GM13977 (cell line): ENCODE results near the gene CCDC116.

Experiments
- DNase-seq: peaks from one replicate; pipeline ENCODE4 v3.0.0; 2012; ENCODE audit warnings: low spot score
- CTCF ChIP-seq: IDR thresholded peaks from 2 replicates; pipeline ENCODE4 v1.5.1; 2012; ENCODE audit warnings: mild to moderate bottlenecking, control low read depth; ENCODE audit not compliant: insufficient read depth; ENCODE audit errors: extremely low read depth, missing control alignments
- in situ Hi-C: fragments of 300-500 bp; cut with MboI; formaldehyde crosslinking; loops from one replicate; pipeline ENCODE4 v1.12.0; 2022; ENCODE audit warnings: low sequenced_read_pairs, low pct_unique_long_range_greater_than_20kb, mixed read lengths, inconsistent platforms; ENCODE audit not compliant: unreplicated experiment

Gene CCDC116

GRCh38 chr22:21652547-21653545 is 20.3 kb downstream of the CCDC116 start:
- in situ Hi-C loops = no loop called here
- no peak for TF ChIP-seq CTCF
- DNase-seq = no peak

- DNase-seq = no peak
- in situ Hi-C loops = no loop called here
- TF ChIP-seq CTCF = no peak
Observed at GRCh38 chr22:21657020-21657359, 24.4 kb downstream of the CCDC116 start.

- DNase-seq = peak; percentile 97
- in situ Hi-C loops = no loop called here
- peak; percentile 33 for TF ChIP-seq CTCF
Observed at GRCh38 chr22:21657360-21658032, 24.9 kb downstream of the CCDC116 start.

- in situ Hi-C loops = no loop called here
- DNase-seq = no peak
- TF ChIP-seq CTCF = peak; percentile 14
Observed at GRCh38 chr22:21659864-21660525, 27.4 kb downstream of the CCDC116 start.

GRCh38 chr22:21660904-21661303 is 28.3 kb downstream of the CCDC116 start:
- no peak for DNase-seq
- TF ChIP-seq CTCF = no peak
- in situ Hi-C loops = no loop called here

GRCh38 chr22:21661991-21662390 is 29.4 kb downstream of the CCDC116 start:
- no peak for DNase-seq
- in situ Hi-C loops = no loop called here
- no peak for TF ChIP-seq CTCF
